Measurements from ENCODE around the gene SLC47A1.

The SLC47A1 gene

GRCh38 chr17:19618015-19618414 is 84.4 kb downstream of the SLC47A1 start:
- no peak for DNase-seq

GRCh38 chr17:19619705-19620325 is 86.2 kb downstream of the SLC47A1 start:
- DNase-seq: no peak

- DNase-seq: no peak
Measured at GRCh38 chr17:19621697-19622096, 88.0 kb downstream of the SLC47A1 start.

DNA sequence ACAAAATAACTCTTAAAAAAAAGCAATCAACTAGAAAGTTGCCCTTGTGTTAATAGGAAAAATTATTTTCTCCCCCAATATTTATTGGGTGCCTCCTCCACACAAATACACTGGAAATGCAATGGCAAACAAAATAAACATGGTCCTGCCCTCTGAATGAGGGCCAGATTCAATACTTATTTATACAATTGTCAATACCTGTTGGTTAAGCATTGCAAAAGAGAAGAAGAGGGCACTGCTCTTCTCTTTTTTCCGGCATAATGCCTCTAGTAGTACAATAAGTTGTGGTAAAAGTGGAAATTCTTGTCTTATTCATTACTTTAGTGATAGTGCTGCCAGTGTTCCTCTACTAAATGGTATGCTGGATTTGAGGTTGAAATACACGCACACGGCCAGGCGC is 92.4 kb downstream of the SLC47A1 start:
- DNase-seq: no peak
